VCaP (cell line): ENCODE results near the gene FAM89B.

Source experiments
- H3K27ac ChIP-seq: fragments of 450-650 bp; 2 replicates; pipeline ENCODE4 v1.5.1; 2017
- TF ChIP-seq, protein P1 (sequence below): fragments of 450-650 bp; conservative IDR thresholded peaks from 2 replicates; pipeline ENCODE4 v1.5.1; 2017; ENCODE audit warnings: mild to moderate bottlenecking, moderate library complexity

Gene FAM89B

GRCh38 chr11:65528819-65529350 is 43.5 kb upstream of the FAM89B start:
- peak overlapping the region; percentile 14; the same call in 1 of the 2 replicates for H3K27ac ChIP-seq
- TF ChIP-seq, protein P1, sequence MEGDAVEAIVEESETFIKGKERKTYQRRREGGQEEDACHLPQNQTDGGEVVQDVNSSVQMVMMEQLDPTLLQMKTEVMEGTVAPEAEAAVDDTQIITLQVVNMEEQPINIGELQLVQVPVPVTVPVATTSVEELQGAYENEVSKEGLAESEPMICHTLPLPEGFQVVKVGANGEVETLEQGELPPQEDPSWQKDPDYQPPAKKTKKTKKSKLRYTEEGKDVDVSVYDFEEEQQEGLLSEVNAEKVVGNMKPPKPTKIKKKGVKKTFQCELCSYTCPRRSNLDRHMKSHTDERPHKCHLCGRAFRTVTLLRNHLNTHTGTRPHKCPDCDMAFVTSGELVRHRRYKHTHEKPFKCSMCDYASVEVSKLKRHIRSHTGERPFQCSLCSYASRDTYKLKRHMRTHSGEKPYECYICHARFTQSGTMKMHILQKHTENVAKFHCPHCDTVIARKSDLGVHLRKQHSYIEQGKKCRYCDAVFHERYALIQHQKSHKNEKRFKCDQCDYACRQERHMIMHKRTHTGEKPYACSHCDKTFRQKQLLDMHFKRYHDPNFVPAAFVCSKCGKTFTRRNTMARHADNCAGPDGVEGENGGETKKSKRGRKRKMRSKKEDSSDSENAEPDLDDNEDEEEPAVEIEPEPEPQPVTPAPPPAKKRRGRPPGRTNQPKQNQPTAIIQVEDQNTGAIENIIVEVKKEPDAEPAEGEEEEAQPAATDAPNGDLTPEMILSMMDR = no peak

DNA sequence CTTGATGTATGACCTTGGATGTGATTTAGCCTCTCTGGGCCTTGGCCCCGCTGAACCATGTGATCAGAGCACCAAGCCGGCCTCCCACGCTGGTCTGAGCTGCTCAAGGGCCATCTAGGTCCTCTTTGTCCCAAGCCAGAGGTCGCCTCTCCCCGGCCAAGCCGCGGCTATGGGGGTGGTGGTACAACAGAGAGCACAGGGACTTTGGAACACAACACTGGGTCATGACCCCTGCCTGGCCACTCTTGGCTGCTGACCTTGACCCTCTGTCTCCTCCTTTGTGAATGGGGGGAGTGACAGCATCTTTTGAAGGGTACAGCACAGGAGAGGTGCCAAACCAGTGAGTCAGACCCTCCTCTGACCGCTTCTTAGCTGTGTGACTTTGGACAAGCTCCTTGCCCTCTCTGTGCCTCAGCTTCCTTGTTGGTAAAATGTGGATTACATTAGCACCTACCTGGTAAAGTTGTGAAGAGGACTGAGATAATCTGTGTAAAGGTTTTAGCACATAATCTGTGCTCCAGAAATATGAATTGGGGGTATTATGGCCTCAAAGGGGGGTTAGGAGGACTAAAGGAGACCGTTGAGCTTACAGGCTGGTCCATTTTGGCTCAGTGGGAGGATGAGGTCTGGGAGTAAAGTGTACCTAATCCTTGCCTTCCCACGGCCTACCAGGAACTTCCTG is 42.7 kb upstream of the FAM89B start:
- TF ChIP-seq, protein P1 = no peak
- H3K27ac ChIP-seq = no peak overlapping the region

DNA sequence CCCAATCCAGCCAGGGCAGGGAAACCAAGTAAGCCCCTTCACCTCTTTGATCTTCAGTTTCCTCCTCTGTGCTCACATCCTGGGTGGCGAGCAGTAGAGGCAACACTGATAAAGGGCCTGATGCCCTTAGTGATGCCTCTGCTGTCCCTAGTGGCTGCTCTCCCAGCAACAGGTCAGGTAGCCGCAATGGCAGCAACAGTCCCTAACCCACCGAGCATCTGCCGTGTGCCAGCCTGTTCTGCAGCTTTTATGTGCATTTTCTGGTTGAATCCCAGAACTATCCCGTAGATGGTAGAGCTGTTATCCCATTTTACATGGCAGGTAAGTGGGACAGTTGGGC is 42.2 kb upstream of the FAM89B start:
- TF ChIP-seq, protein P1 = peak; percentile 84
- H3K27ac ChIP-seq = no peak overlapping the region

GRCh38 chr11:65532388-65533064 is 39.8 kb upstream of the FAM89B start:
- TF ChIP-seq, protein P1 = no peak
- no peak overlapping the region for H3K27ac ChIP-seq

DNA sequence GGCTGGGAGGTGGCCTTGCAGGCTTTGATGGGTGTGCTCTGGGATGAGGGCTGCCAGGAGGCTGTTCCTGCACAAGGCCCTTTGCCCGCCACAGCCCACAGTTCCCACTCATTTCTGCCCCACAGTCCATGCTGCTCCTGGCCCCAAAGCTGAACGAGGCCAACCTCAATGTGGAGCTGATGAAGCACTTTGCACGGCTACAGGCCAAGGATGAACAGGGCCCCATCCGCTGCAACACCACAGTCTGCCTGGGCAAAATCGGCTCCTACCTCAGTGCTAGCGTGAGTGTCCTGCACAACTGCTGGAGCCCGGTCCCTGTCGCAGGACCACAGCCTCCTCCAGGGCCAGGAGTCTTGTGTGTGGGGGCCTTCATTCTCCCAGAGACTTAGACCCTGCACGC is 37.2 kb upstream of the FAM89B start:
- TF ChIP-seq, protein P1 = no peak
- peak overlapping the region; percentile 98; the same call in 1 of the 2 replicates for H3K27ac ChIP-seq

- peak overlapping the region; percentile 98 for H3K27ac ChIP-seq
Observed at GRCh38 chr11:65536412-65537295, 35.7 kb upstream of the FAM89B start.

More at GRCh38 chr11:65536412-65537295, 35.7 kb upstream of the FAM89B start:
- TF ChIP-seq, protein P1 = no peak
